ENCODE measurements around the gene PARP3. TPM values are rescaled to one million over a fixed set of nuclear protein-coding genes. Genes with fewer than 3 reads are reported as not detected.

The PARP3 gene
- total RNA-seq, 1 experiment from 2014 or later = 17.5 TPM

- no peak for DNase-seq (ENCODE audit: low read depth, low spot score)
- no TSS peak for BruUV-seq (replicated peaks)
- no peak for ATAC-seq
- intact Hi-C loops (cut with micrococcal nuclease) = no loop called here
- RAD21 ChIA-PET (ENCODE audit: low non-redundant PET in 1 of 2, low total read pairs in 2 of 2, uncharacterized antibody in 2 of 2, unreplicated experiment in 2 of 2) = interaction anchor here (0.6 to 1.3 kb wide), 2 partner anchors 27 to 53 kb away, joined by 3 to 6 read pairs; partner anchors contain the start of gene RRP9 (in 1 of the 2)
- TF ChIP-seq TCF7L2 (IDR thresholded peaks at IDR 0.05; ENCODE audit: borderline replicate concordance, extremely low read depth, insufficient read depth, insufficient read length) (no peak), ELF1 (IDR thresholded peaks at IDR 0.05; ENCODE audit: borderline replicate concordance, low read depth) (no peak), FOSL1 (IDR thresholded peaks at IDR 0.05; ENCODE audit: low read depth) (no peak), JUND (IDR thresholded peaks at IDR 0.05) (no peak), RAD21 (IDR thresholded peaks at IDR 0.05; ENCODE audit: low read depth) (no peak), CTCF (IDR thresholded peaks at IDR 0.05 in 2 of 3, conservative IDR thresholded peaks at IDR 0.05 in 1 of 3; ENCODE audit: borderline replicate concordance in 1 of 3, insufficient read depth in 1 of 3, low read depth in 2 of 3, low read length in 2 of 3) (no peak), POLR2AphosphoS5 (IDR thresholded peaks at IDR 0.05; ENCODE audit: low read depth, low read length) (no peak), EZH2 (IDR thresholded peaks at IDR 0.05) (no peak), ZBTB33 (IDR thresholded peaks at IDR 0.05; ENCODE audit: extremely low read depth, insufficient replicate concordance, low read length) (no peak), ATF3 (IDR thresholded peaks at IDR 0.05) (no peak), EGR1 (IDR thresholded peaks at IDR 0.05; ENCODE audit: low read depth) (no peak)
- CTCF ChIA-PET = no interaction called here
- Histone ChIP-seq H3K9me3 (ENCODE audit: control insufficient read depth in 1 of 2, insufficient read depth in 1 of 2, low read depth in 1 of 2, low read length in 2 of 2) (no peaks in the 10 kb centered on the region), H3K79me2 (ENCODE audit: insufficient read depth, low read length) (peaks cover 30% of the 10 kb centered on the region), H3K9me2 (ENCODE audit: insufficient read depth) (no peaks in the 10 kb centered on the region), H3K4me3 (replicated peaks in 1 of 2; ENCODE audit: low read depth in 1 of 2, low read length in 2 of 2) (peak overlapping the region; percentile 82 to 100), H2AFZ (ENCODE audit: low read depth, low read length, poor library complexity, severe bottlenecking) (no peak overlapping the region), H3K4me1 (ENCODE audit: control insufficient read depth in 1 of 2, insufficient read depth in 2 of 2, low read length in 2 of 2) (peaks cover 13 to 46% of the 10 kb centered on the region in 2 experiments), H3K27ac (ENCODE audit: low read depth, low read length) (peak overlapping the region; percentile 88), H3K27me3 (ENCODE audit: insufficient read depth, low read length) (no peaks in the 10 kb centered on the region), H3K36me3 (ENCODE audit: control insufficient read depth in 1 of 2, insufficient read depth in 2 of 2, low read length in 2 of 2) (peaks cover 15 to 29% of the 10 kb centered on the region in 2 experiments), H4K20me1 (ENCODE audit: insufficient read depth) (no peaks in the 10 kb centered on the region; the same call in 1 of the 2 replicates), H3K9ac (ENCODE audit: low read length) (peak overlapping the region; percentile 91), H3K4me2 (ENCODE audit: low read length) (peak overlapping the region; percentile 95)
- POLR2A ChIA-PET = interaction anchor here (1.8 to 5.1 kb wide), 4 partner anchors 11 to 160 kb away, joined by 10 to 31 read pairs (median 22); partner anchors contain the start of genes ACY1, PARP3, POC1A and RRP9
Observed at GRCh38 chr3:51994530-51994929, 52.4 kb downstream of the PARP3 start.
